HuH-7 (cell line): ENCODE results near the gene GLB1L.

ENCODE experiments used
- DNase-seq: peaks from one replicate; pipeline ENCODE4 v3.0.0; 2011; ENCODE audit warnings: low spot score

Gene GLB1L

DNA sequence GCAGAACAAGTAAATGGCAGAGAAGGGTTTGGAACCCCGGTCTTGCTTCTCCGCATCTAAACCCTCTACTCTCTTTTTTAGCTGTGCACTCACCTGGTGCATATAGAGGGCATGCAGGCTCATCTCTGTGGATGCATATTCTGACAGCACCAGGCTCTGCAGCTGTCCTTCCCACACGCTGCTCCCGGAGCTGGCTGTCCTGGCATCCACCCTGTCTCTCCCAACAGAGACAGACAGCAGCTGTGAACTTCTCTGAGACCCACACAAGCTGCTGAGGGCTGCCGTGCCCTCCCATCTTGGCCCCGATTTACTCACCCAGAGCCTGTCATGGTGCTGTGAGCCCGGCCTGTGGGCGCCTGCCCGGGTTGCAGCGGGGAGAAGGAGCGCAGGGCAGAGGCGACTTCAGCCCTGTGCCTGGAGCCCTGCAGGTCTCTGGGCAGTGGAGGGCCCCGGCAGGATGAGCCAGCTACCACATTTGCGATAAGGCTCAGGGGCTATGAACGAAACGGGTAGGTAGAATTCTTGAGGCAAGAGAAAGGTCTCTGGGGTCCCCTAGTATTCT is 23.2 kb downstream of the GLB1L start:
- no peak for DNase-seq

DNA sequence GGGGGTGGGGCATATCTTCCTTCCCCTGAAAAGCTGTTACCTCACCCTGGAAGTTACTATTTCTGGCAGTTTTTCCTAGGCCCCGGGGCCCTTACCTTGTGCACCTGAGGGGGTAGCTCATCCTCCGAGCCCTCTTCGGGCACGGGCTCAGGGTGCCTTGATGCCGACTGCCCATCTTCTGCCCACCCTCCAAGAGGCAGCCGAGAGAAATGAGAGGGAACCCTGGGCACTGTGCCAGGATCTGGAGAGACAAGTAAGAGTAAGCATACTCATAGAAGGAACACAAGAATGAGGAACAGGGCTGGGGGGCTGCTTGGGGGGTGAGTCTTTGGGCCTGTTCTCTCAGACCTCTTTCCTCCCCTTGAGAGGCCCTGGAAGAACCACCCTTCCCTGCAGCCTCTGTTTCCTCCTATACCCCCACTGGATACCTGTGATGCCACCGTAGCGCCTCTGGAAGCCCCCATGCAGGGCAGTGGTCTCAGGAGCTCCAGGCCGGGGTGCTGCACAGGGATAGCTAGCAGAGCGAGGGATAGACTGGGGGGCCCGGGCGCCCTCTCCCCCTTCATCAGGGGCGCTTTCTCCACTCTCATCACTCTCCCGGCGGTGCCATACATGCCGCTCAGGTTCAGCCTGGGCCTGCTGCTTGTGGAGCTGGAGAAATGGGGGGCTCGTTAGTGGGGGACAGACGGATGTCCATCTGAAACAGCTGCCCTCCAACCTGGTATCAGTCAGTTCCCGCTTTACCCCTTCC is 24.4 kb downstream of the GLB1L start:
- DNase-seq: no peak

DNA sequence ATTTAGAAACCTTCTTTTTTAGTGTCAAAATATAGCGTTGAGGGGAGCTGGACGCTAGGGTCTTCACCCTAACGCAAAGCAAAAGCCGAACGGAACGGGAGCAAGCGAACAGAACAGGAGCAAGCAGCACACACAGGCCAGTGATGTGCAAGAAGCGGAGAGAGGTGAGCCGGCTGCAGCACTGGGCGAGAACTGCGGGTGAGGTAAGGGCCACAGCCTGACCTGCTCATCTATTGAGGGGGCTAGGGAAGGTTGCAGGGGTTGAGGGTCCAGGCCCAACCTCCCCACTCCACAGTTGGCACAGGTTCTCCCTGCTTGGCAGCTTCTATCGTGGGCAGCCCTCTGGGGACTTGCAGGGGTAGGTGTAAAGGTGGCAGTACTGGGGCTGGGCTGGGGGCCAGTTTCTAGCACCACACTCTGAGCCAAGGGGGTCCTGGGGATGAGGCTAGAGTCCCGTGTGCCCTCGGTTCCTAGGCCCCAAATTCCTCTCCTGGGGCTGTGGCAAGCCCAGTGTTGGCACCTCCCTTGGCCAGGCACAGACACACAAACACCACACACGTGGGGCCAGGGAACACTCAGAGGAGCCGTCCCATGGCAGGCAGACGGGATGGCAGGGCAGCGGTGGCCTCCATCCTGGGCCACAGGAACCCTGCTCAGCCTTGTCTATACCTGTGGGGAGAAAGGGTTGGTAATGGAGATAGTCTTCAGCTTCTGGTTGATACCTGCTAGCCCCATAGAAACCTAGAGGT is 25.3 kb downstream of the GLB1L start:
- DNase-seq: no peak

DNA sequence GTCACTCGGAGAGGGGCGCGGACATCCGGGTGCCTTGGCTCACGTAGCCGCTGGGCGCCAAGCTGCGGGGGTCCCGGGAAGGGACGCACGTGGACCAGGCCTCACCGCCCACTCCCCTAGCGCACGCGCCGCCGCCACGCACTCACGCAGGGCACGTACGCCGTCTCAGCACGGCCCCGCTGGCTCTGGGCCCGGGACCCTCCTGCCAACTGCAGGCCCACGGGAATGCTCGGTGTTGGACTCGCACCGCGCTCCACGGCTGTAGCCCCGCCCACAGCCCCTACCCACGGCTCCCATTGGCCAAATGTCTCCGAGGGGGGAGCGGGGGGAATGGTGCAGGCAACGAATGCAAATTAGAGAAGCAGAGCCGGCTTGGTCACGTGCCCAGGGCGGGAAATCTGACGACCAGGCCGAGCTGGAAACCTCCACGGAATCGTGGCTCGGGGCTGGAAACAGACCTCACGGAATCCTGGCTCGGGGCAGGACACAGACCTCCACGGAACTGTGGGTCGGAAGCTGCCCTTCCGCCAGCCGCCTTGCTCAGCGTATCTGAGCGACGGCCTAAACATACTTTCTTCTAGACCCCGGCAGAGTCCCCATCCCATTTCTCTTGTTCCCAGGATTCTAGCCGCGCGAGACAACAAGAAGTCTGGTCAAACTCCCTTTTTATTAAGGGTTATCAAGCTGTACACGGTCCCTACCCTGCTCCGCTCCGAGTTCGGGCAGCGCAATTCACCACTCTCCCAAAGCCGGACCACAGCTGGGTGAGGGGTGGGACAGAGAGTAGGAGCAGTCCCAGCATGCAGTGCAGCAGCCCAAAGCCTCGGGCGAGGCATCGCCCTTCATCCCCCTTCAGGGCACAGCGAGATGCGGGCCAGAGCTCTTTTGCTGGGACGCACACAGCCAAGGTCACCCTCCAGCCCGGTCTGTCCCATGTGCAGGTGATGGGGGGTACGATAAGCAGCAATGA is 26.2 kb downstream of the GLB1L start, which contains the start of gene ABCB6:
ABCB6 (minus strand) TSS at position 227 of the 970 bp plus-strand sequence. CDS start 285 bp downstream, outside the sequence.
- peak; percentile 98 for DNase-seq

DNA sequence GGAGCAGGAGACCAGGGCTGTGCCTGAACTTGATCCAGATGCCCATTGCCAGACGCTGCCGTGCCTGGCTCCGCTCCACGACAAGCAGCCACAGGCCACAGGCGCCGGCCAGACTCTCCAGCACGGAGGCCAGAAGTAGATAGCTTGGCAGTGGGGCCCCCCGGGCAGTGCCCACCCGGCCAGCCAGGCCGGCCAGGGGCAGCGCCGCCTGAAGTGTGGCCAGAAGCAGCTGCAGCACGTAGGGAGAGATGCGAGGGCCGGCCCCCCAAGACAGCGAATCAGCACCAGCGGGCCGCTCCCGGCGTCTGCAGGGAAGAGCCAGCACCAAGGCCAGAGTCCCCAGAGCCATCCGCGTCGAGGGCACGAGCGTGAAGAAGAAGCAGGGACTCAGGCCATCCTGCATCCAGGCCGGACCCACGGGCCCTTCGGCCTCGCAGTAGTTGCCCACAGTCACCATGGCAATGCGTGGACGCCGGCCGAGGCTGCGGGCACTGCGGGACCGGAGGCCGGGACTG is 27.0 kb downstream of the GLB1L start:
- peak; percentile 49 for DNase-seq

DNA sequence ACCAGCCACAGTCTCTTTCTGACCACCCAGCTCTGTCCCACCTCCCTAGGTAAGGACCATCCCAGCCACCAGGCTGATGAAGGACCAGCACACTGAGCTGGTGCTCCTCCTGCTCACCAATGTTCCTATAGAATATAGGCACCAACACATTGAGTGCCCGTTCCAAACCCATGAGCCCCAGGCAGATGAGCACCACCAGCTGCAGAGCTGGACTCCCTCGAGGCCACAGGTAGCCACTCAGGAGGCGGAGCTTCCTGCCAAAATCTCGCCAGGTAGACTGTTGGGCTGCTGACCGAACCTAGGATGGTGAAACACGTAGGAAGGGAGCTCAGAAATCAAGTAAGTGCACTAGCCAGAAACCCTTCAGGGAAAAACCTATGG is 28.7 kb downstream of the GLB1L start:
- no peak for DNase-seq

DNA sequence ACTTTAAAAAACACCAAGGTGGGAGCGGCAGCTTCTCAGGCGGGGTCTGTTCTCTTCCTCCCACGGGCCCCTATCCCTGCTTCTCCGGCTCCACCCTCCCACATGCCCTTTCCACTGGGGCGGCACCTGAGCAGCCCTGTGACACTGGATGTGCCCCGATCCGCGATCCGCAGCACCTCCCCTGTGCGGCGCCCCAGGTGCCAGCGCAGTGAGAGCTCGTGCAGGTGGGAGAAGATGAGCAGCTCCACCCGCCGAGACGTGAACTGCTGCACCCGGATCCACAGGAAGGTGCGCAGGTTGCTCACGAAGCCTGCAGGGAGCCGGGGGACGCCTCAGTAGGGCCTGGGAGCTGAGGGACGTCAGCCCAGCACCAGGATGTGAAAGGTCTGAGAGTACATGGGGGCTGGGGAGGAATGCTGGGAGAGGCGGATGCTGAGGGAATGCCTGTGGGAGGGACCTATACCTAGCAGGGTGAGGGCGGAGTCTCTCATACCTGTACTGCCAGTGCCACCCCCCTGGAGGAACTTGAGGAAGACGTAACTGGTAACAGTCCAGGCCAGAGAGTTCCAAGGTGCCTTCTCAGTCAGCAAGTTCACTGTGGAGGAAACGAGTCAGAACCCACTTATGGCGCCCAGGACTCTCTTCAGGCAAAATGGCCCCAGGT is 29.2 kb downstream of the GLB1L start:
- no peak for DNase-seq

DNA sequence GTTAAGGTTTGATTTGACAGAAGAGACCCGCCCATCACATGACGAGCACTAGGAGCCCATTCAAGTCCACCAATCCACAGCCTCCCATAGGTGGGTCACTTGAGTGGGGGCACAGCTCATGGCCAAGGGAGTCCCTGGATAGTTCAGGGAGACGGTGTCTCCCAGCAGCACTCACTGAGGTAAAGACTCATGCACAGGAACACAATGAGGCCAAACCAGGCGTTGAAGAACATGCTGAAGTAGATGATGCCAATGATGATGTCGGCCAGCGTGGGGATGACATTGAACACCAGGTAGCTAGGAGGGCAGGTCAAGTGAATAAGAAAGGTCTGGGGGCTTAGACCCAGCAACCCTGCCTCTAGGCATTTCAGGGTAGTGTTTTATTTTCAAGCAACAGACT is 30.5 kb downstream of the GLB1L start:
- DNase-seq: no peak

DNA sequence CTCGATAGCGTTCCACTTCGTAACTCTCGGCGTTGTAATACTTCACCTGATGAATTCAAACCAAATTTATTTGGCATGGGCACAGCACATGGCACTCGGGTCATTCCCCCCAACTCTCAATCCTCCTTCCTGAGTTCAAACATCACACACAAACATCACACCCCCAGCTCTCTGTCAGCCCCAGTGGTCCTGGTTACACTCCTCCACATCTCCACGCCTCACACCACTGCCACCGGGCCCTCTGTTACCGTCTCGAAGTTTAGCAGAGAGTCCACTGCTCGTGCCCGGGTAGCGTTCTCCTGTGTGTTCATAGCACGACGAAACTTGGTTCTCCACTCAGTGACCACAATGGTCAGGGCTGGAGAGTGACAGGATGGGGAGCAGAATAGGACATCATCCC is 31.1 kb downstream of the GLB1L start:
- no peak for DNase-seq

DNA sequence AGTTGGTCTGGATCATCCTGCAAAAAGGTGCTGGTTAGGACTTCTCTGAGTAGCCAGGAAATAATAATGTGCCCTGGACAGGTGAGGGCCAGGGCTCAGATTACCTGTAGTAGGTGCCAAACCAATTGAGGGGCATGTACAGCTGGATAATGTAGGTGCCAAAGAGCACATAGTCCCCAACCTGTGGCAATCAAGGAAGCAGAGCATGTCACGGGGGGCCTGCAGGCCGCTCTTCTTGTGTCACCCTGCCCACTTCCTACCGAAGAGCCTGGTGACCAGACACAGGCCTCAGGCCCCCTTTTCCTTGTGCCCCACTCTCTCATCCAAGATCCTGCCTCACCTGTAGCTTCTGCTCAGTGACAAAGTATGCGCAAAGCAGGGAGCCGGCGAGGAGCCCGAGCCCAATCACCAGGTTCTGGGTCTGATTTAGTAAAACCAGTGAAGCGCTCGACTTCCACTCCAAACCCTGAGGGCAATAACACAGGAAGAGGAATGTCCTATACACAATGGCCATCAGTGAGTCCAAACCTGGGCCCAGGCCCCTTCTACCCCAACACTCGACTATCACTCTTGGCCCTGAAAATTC is 31.7 kb downstream of the GLB1L start:
- DNase-seq: no peak

DNA sequence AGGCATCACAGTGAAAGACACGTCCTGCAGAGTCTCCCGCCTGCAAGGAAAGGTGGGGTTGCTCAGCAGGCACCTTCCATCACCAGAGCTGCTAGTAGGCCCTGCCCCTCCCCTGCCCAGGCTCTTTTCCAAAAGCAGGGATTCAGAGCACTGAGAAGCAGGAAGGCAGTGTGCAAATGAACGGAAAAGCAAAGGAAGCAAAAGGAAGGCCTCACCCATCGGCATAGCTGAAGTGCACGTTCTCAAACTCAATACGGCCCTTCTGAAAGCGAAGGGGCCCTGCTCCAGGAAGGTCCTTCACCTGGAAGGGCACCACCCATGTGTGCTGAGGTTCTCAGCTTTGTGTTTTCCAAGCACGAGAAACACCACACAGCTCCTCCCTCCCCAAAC is 32.2 kb downstream of the GLB1L start:
- DNase-seq: no peak

DNA sequence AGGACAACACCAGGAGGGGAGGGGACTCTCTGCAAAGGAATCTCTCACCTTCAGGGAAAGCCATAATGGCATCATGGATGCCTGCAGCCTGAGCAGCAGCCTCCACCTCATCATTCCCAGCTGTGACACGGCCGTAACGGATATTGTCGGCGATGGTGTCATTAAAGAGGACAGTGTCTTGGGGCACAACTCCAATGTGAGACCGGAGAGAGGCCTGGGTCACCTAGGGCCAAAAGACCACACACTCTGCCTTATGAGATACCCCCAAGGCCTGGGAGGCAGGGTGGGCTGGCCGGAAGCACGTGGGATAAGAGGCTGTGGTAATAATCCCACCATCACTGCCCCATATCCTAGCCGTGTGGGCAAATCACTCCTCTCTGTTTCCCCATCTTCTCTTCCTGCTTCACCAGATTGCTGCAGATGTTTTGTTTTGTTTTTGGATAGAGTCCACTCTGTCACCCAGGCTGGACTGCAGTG is 34.3 kb downstream of the GLB1L start:
- DNase-seq: no peak

DNA sequence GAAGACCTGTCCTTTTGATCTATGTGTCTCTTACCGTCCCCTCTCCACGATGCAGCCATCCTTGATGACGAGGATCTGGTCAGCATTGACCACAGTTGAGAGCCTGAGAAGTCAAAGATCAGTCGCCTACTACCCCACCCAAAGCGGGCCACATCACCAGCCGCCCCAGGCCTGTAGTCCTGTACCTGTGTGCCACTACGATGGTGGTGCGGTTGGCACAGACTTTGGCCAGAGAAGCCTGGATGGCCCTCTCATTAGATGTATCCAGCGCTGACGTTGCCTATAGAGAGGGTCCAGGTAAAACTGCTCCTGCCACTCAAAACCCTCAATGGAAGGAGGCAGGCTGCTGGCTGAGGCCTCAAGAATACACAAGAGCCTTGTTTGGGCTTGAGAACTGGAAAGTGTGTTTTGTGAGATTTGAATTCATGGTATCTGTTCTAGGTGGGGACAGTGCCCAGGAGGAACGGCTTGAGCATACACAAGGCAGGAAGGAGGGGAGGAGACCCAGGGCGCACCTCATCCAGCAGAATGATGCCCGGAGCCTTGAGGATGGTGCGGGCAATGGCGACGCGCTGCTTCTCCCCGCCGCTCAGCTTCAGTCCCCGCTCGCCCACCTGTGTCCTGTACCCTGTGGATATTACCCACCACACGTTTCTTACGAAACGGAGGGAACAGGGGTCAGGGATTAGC is 34.9 kb downstream of the GLB1L start:
- no peak for DNase-seq

DNA sequence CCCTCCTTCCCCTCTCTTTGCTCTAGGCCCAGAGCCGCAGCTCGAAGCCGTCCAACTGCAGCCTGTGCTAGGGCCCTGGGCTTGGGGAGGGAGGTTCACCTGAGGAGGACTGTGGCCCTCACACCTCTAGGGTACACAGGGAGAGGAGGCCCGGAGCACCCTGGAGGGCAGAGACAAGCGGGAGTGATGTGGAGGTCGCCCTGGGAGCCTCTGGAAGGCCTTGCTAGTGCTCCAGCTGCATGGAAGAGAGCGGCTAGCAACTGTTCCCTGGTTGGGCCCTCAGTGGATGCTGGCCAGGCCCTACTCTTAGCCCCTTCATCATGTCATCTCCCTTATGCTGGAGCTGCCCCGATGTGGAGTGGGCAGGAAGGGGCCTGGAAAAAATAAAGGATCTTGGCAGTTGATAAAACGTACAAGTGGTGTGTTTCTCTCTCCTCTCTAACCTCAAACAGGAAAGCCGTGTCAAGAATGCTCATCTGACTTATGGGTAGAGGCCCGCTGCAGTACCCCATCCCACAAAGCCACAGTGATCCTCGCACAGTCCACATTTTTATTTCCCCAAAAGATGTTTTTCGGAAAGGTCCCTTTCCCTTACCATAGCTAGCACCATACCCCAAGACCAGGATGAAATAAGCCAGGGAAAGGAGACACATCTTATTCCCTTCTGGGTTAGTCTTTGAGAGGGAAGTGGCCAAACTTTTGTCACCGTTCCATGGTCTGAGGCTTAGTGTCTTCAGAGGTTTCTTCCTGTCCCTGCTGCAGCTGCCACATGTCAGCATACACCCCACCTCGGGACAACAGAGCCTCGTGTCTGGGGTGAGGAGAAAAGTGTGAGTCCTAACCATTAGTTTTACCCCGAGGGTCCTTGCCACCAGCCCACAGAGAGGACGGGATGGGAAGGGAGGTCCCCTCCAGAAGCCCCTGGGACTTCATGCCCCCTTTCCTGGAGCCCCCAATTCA is 35.7 kb downstream of the GLB1L start:
- DNase-seq: no peak

DNA sequence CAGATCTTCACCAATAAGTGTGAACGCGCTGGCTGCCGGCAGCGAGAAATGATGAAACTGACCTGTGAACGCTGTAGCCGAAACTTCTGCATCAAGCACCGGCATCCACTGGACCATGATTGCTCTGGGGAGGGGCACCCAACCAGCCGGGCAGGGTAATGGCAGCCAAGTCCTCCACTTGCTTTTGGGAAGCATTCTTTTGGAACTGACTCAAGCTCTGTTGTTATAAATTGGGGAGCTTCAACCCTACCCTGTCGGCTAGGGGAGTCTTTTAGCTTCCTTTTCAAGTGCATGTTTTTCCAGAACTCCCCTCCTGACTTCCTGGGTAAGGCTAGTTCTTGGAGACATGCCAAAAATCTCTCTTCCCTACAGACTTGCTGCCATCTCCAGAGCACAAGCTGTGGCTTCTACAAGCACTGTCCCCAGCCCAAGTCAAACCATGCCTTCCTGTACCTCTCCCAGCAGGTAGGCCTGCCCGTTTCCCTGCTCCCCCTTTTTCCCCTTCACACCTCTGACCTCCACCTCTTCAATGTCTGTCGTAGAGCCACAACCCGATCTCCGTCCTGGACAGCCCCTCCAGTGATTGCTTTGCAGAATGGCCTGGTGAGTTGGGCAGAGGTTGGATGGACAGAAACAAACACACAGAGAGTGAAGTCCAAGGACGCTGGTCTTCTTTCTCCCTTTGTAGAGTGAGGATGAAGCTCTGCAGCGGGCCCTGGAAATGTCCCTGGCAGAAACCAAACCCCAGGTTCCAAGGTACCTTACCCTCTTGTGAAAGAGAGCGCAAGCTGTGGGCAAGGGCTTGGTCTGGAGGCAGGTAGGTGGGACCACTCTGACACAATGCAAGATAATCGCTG is 37.1 kb downstream of the GLB1L start:
- no peak for DNase-seq

DNA sequence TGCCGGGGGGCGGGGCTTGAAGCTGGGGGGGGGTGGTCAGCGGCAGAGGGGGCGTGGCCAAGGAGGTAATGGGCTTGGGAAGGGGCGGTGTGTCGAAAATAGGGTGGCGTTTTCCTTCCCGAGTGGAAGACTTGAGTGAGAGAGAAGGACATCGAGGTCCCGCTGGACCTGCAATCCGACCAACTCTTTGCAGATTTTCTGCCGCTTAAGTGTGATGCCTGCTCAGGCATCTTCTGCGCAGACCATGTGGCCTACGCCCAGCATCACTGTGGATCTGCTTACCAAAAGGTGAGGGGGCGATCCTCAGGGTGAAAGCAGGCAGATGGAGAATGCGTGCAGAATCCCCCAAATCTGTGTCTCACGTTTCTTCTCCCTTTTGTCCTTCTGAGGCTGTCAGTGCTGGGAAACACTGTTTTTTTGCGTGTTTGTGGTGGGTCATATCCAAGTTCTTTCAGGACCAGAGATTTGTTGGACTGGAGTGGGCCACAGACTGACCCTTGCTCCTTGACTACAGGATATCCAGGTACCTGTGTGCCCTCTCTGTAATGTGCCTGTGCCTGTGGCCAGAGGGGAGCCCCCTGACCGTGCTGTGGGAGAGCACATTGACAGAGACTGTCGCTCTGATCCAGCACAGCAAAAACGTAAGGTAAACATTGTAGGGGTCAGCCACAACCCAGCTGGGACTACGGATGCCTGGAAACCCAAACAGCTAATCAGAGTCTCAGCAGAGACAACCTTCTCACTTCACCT is 37.9 kb downstream of the GLB1L start:
- no peak for DNase-seq
